DND-41 (cell line): Measurements from ENCODE around the gene PCDH9.

Source experiments
- ATAC-seq: fragments of 200-7000 bp; cut with Tn5 transposase; 3 replicates; pipeline ENCODE4 v1.9.1; 2021; ENCODE audit warnings: low read depth; ENCODE audit not compliant: insufficient read depth
- DNase-seq: peaks from one replicate; pipeline ENCODE4 v3.0.0-alpha.2; 2020
- H2AFZ ChIP-seq: 2 replicates; pipeline ENCODE4 v1.6.0; 2012; ENCODE audit warnings: low read depth, low read length
- H3K27ac ChIP-seq: 2 replicates; pipeline ENCODE4 v1.5.1; 2012; ENCODE audit warnings: low read length, inconsistent platforms
- H3K27me3 ChIP-seq: fragments of 200-600 bp; sonication (generic); 2 replicates; pipeline ENCODE4 v1.6.0; 2012; ENCODE audit warnings: low read length, mild to moderate bottlenecking, inconsistent platforms; ENCODE audit not compliant: insufficient read depth, poor library complexity
- H3K36me3 ChIP-seq: 2 replicates; pipeline ENCODE4 v1.5.1; 2012; ENCODE audit warnings: low read length, inconsistent platforms; ENCODE audit not compliant: insufficient read depth
- H3K4me1 ChIP-seq: 2 replicates; pipeline ENCODE4 v1.5.1; 2012; ENCODE audit warnings: mild to moderate bottlenecking, low read length; ENCODE audit not compliant: insufficient read depth
- H3K4me2 ChIP-seq: 2 replicates; pipeline ENCODE4 v1.6.0; 2012; ENCODE audit warnings: mild to moderate bottlenecking, moderate library complexity, low read length, inconsistent platforms; ENCODE audit not compliant: insufficient read depth
- H3K4me3 ChIP-seq, 2 experiments: fragments of 200-600 bp in 1 of 2; shearing (Covaris generic) in 1 of 2; 2 replicates each; pipeline ENCODE4 v1.5.1; 2012 to 2016; ENCODE audit warnings: inconsistent platforms in 2 of 2, low read length in 2 of 2, mild to moderate bottlenecking in 2 of 2, low read depth in 1 of 2, moderate library complexity in 1 of 2
- H3K79me2 ChIP-seq: 2 replicates; pipeline ENCODE4 v1.6.0; 2012; ENCODE audit warnings: low read length, inconsistent platforms; ENCODE audit not compliant: insufficient read depth
- H3K9ac ChIP-seq: 2 replicates; pipeline ENCODE4 v1.6.0; 2012; ENCODE audit warnings: low read depth, mild to moderate bottlenecking, inconsistent platforms, low read length, moderate library complexity
- H3K9me3 ChIP-seq: 2 replicates; pipeline ENCODE4 v1.5.1; 2012; ENCODE audit warnings: low read length, moderate library complexity, mild to moderate bottlenecking, inconsistent platforms; ENCODE audit not compliant: insufficient read depth, severe bottlenecking
- H4K20me1 ChIP-seq: 2 replicates; pipeline ENCODE4 v1.6.0; 2012; ENCODE audit warnings: low read length; ENCODE audit not compliant: insufficient read depth
- CTCF ChIP-seq: IDR thresholded peaks from 2 replicates; pipeline ENCODE4 v1.5.1; 2012; ENCODE audit warnings: borderline replicate concordance, low read length, moderate library complexity, mild to moderate bottlenecking; ENCODE audit not compliant: poor library complexity, severe bottlenecking; ENCODE audit errors: extremely low read depth
- EZH2 ChIP-seq: IDR thresholded peaks from 3 replicates; pipeline ENCODE4 v1.6.1; 2012; ENCODE audit warnings: borderline replicate concordance, low read depth, mild to moderate bottlenecking, moderate library complexity, low read length, inconsistent platforms; ENCODE audit not compliant: severe bottlenecking

Gene PCDH9

GRCh38 chr13:66581675-66582074 lies 648.5 kb downstream of the PCDH9 start:
- Histone ChIP-seq H3K4me3 (no peak overlapping the region), H3K9me3 (no peaks in the 10 kb centered on the region), H3K79me2 (no peaks in the 10 kb centered on the region), H3K27me3 (no peaks in the 10 kb centered on the region), H3K4me2 (no peak overlapping the region), H4K20me1 (no peaks in the 10 kb centered on the region), H3K27ac (no peak overlapping the region), H3K9ac (no peak overlapping the region), H3K36me3 (no peaks in the 10 kb centered on the region), H3K4me1 (no peaks in the 10 kb centered on the region), H2AFZ (no peak overlapping the region)
- TF ChIP-seq CTCF (no peak), EZH2 (no peak)
- no peak for ATAC-seq
- DNase-seq = no peak

- no peaks in the 10 kb centered on the region for H3K27me3 ChIP-seq
- H2AFZ ChIP-seq = no peak overlapping the region
- H3K9ac ChIP-seq = no peak overlapping the region
- no peak for ATAC-seq
- no peaks in the 10 kb centered on the region for H4K20me1 ChIP-seq
- no peak overlapping the region for H3K27ac ChIP-seq
- H3K4me3 ChIP-seq = no peak overlapping the region
- H3K9me3 ChIP-seq = no peaks in the 10 kb centered on the region
- no peaks in the 10 kb centered on the region for H3K4me1 ChIP-seq
- no peaks in the 10 kb centered on the region for H3K79me2 ChIP-seq
- no peak for TF ChIP-seq CTCF
- no peak for TF ChIP-seq EZH2
- H3K4me2 ChIP-seq = no peak overlapping the region
- H3K36me3 ChIP-seq = no peaks in the 10 kb centered on the region
- no peak for DNase-seq
Measured at GRCh38 chr13:66578305-66578704, 651.8 kb downstream of the PCDH9 start.

- H3K9me3 ChIP-seq = no peaks in the 10 kb centered on the region
- no peak overlapping the region for H3K9ac ChIP-seq
- H3K4me3 ChIP-seq = no peak overlapping the region
- ATAC-seq (no peak), DNase-seq (no peak)
- no peaks in the 10 kb centered on the region for H3K27me3 ChIP-seq
- TF ChIP-seq CTCF (no peak), EZH2 (no peak)
- no peak overlapping the region for H3K4me2 ChIP-seq
- no peaks in the 10 kb centered on the region for H3K4me1 ChIP-seq
- H3K27ac ChIP-seq = no peak overlapping the region
- no peaks in the 10 kb centered on the region for H3K36me3 ChIP-seq
- H3K79me2 ChIP-seq = no peaks in the 10 kb centered on the region
- H2AFZ ChIP-seq = no peak overlapping the region
- H4K20me1 ChIP-seq = no peaks in the 10 kb centered on the region
Measured at GRCh38 chr13:66577358-66577757, 652.8 kb downstream of the PCDH9 start.

- no peak for DNase-seq
- Histone ChIP-seq H3K27me3 (no peaks in the 10 kb centered on the region), H4K20me1 (no peaks in the 10 kb centered on the region), H3K4me1 (no peaks in the 10 kb centered on the region), H2AFZ (no peak overlapping the region), H3K9ac (no peak overlapping the region), H3K36me3 (no peaks in the 10 kb centered on the region), H3K9me3 (no peaks in the 10 kb centered on the region), H3K4me2 (no peak overlapping the region), H3K4me3 (no peak overlapping the region), H3K27ac (no peak overlapping the region), H3K79me2 (no peaks in the 10 kb centered on the region)
- no peak for ATAC-seq
- TF ChIP-seq CTCF (no peak), EZH2 (no peak)
Measured at GRCh38 chr13:66576381-66576780, 653.8 kb downstream of the PCDH9 start.
